RWPE1 (cell line): ENCODE results near the gene GYS1.
"Not testable (repeated sequence)": the region's sequence is repeated elsewhere in the genome, so short reads cannot be mapped to it uniquely, and the experiment has no call there.

Source experiments
- CTCF ChIA-PET: fragments of 350-600 bp; sonication (Branson Sonifier 250); formaldehyde crosslinking; extraction: SDS; loops from one replicate; lab custom pipeline; 2021; lab: Yijun Ruan, JAX
- POLR2A ChIA-PET: fragments of 400-600 bp; formaldehyde crosslinking; extraction: SDS; loops from one replicate; lab custom pipeline; 2020; ENCODE audit warnings: antibody characterized with exemption; ENCODE audit not compliant: low non-redundant PET; lab: Yijun Ruan, JAX
- DNase-seq: peaks from one replicate; pipeline ENCODE4 v3.0.0; 2012; ENCODE audit warnings: low spot score
- H3K27ac ChIP-seq: fragments of 450-650 bp; 2 replicates; pipeline ENCODE4 v1.5.1; 2017
- CTCF ChIP-seq: fragments of 450-650 bp; conservative IDR thresholded peaks from 2 replicates; pipeline ENCODE4 v1.5.1; 2017; ENCODE audit warnings: low read depth, mild to moderate bottlenecking

Gene GYS1

GRCh38 chr19:48993175-48994034 is at the start of gene GYS1, which contains the start of gene RUVBL2:
Gene GYS1 (minus strand): TSS chr19:48993309. CDS start chr19:48993112, 197 bp downstream.
Gene RUVBL2 (plus strand): TSS chr19:48993887. CDS start chr19:48993912, 25 bp downstream.
- DNase-seq = peak; percentile 99
- H3K27ac ChIP-seq = peak within 1 kb of the TSS; percentile 91
- TF ChIP-seq CTCF = peak; percentile 97
- ChIA-PET CTCF (interaction anchor here (0.5 to 1.9 kb wide), 7 partner anchors 10 to 94 kb away, joined by 3 to 11 read pairs (median 4); no protein-coding TSS in a partner anchor), POLR2A (interaction anchor here (0.5 to 1.5 kb wide), 6 partner anchors 13 to 121 kb away, joined by 3 to 9 read pairs (median 4); partner anchors contain the start of genes CGB7, NTF4 and NUCB1)

DNA sequence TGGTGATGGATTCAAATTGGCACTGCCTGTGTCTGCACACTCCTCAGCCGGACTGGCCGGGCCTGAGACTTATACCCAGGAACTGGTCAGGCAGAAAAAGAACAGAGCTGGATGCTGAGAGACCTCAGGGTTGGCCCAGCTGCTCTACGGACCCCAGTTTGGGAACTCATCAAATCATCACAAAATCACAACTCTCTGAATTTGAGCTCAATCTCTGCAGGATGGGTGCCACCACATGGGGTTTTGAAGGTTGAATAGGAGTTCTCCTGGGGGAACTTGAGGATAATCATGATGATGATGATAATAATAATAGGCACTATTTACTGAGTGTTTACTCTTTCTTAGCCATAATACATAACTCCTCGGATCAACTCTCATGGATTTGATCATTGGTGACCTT is 49.6 kb upstream of the GYS1 start:
- POLR2A ChIA-PET, CTCF ChIA-PET, DNase-seq, H3K27ac ChIP-seq: not testable (repeated sequence)

DNA sequence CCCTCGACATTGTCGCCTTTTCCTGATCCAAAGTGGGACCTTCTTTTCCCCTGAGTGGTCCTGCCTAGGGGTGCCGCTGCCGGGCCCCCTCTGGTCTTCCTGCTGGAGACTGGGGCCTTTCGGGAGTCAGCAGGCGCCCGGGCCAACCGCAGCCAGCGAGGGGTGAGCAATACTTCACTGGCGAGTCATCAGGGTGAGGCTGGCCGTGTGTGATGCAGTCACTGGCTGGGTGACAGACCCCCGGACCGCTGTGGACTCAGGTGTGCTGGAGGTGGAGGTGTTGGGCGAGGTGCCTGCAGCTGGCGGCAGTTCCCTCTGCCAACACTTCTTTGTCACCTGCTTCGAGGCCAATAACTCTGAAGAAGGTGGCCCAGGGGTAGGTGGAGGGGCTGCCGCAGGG is 49.1 kb upstream of the GYS1 start:
- no peak overlapping the region for H3K27ac ChIP-seq
- TF ChIP-seq CTCF = no peak
- CTCF ChIA-PET = no interaction called here
- POLR2A ChIA-PET = no interaction called here
- no peak for DNase-seq

DNA sequence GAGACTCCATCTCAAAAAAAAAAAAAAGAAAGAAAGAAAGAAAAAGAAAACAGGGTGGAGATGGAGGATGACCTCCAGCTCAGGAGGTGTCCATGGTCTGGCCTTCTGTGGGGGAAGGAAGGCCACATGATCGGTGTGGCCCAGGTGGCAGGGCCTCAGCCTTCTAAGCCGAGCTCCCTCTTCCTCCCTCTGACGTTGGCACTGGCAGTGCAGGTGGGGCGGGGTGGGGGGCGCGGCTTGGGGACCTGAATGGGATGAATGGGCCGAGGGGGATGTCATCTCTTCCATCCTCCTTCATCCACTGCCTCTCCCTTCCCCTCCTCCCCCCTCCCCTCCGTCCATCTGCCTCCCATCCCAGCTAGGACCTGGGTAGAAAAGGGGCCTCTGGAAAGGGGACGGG is 46.6 kb upstream of the GYS1 start:
- H3K27ac ChIP-seq, CTCF ChIA-PET, DNase-seq, POLR2A ChIA-PET: not testable (repeated sequence)

GRCh38 chr19:49038557-49039276 is 45.6 kb upstream of the GYS1 start:
- POLR2A ChIA-PET, DNase-seq, CTCF ChIA-PET: not testable (repeated sequence)
- peak overlapping the region; percentile 37; the same call in 1 of the 2 replicates for H3K27ac ChIP-seq

- CTCF ChIA-PET, POLR2A ChIA-PET, DNase-seq: not testable (repeated sequence)
- peak overlapping the region; percentile 37; the same call in 1 of the 2 replicates for H3K27ac ChIP-seq
Measured at GRCh38 chr19:49038111-49038510, 45.0 kb upstream of the GYS1 start.

GRCh38 chr19:49036815-49037214 is 43.7 kb upstream of the GYS1 start, which contains the start of gene CGB1:
Gene CGB1 (minus strand): TSS chr19:49036895. CDS start chr19:49036711, 184 bp downstream.
- CTCF ChIA-PET, H3K27ac ChIP-seq, POLR2A ChIA-PET, DNase-seq: not testable (repeated sequence)
- TF ChIP-seq CTCF = peak; percentile 52

DNA sequence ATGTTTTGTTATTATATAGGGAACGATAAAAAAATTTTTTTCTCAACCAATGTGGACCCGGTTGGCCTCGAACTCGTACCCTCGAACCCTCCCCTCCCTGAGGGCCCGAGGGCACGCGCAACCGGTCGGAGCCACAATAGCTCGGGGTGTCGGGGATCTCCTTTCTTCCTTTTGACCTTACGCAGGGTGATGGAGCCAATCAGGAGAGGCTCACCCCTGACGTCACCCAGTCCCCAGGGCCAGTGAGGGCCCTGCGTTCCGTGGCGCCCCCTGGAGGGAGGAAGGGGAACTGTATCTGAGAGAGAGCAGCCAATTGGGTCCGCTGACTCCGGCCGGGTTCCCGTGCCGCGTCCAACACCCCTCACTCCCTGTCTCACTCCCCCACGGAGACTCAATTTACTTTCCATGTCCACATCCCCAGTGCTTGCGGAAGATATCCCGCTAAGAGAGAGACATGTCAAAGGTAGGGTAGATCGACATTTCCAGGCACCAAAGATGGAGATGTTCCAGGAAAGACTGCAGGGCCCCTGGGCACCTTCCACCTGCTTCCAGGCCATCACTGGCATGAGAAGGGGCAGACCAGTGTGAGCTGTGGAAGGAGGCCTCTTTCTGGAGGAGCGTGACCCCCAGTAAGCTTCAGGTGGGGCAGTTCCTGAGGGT is 38.7 kb upstream of the GYS1 start, which contains the start of gene CGB2:
Gene CGB2, plus strand, starts transcription at position 249 of the 660 bp plus-strand sequence. Its CDS starts 206 bp downstream, at position 455.
- peak; percentile 60 for TF ChIP-seq CTCF
- POLR2A ChIA-PET, DNase-seq, H3K27ac ChIP-seq: not testable (repeated sequence)
- CTCF ChIA-PET = interaction anchor here (0.6 kb wide), 3 partner anchors 44 to 335 kb away, joined by 3 to 7 read pairs (median 5); no protein-coding TSS in a partner anchor

DNA sequence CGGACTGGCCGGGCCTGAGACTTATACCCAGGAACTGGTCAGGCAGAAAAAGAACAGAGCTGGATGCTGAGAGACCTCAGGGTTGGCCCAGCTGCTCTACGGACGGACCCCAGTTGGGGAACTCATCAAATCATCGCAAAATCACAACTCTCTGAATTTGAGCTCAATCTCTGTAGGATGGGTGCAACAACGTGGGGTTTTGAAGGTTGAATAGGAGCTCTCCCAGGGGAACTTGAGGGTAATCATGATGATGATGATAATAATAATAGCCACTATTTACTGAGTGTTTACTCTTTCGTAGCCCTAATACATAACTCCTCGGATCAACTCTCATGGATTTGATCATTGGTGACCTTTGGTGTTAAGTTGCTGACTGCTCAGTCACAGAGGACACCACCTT is 37.2 kb upstream of the GYS1 start:
- CTCF ChIA-PET, POLR2A ChIA-PET, H3K27ac ChIP-seq, DNase-seq: not testable (repeated sequence)

DNA sequence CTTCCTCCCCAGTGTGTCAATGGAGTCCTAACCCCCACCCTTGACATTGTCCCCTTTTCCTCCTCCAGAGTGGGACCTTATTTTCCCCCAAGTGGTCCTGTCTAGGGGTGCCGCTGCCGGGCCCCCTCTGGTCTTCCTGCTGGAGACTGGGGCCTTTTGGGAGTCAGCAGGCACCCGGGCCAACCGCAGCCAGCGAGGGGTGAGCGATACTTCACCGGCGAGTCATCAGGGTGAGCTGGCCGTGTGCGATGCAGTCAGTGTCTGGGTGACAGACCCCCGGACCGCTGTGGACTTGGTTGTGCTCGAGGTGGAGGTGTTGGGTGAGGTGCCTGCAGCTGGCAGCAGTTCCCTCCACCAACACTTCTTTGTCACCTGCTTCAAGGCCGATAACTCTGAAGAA is 36.6 kb upstream of the GYS1 start:
- CTCF ChIA-PET = not testable (repeated sequence)

DNA sequence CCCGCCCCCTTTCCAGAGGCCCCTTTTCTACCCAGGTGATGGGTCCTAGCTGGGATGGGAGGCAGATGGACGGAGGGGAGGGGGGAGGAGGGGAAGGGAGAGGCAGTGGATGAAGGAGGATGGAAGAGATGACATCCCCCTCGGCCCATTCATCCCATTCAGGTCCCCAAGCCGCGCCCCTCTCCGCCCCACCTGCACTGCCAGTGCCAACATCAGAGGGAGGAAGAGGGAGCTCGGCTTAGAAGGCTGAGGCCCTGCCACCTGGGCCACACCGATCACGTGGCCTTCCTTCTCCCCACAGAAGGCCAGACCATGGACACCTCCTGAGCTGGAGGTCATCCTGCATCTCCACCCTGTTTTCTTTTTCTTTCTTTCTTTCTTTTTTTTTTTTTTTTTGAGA is 35.6 kb upstream of the GYS1 start:
- H3K27ac ChIP-seq, CTCF ChIA-PET, DNase-seq, POLR2A ChIA-PET: not testable (repeated sequence)

More for the DNA sequence above, 36.6 kb upstream of the GYS1 start:
- H3K27ac ChIP-seq, DNase-seq, POLR2A ChIA-PET: not testable (repeated sequence)
